Suppressor macrophage treated with lipopolysaccharide for 1 hour (primary cell): Measurements from ENCODE around the gene GDPGP1.
A peak's percentile ranks its signal among the peaks of the same experiment; 100 is the strongest.
"Not testable (repeated sequence)": the region's sequence is repeated elsewhere in the genome, so short reads cannot be mapped to it uniquely, and the experiment has no call there.

Experiments used
- DNase-seq, 3 donors: peaks; one replicate each; pipeline ENCODE4 v3.0.0-alpha.2; 2020 to 2022

The GDPGP1 gene

GRCh38 chr15:90234096-90234988 is at the start of gene GDPGP1:
Gene GDPGP1 (plus strand): TSS chr15:90234209. CDS start chr15:90240909, 6,700 bp downstream.
- peak; percentile 32 to 99 (median 44) for DNase-seq

GRCh38 chr15:90184786-90185704 is 49.0 kb upstream of the GDPGP1 start:
- peak; percentile 34 to 70 (median 61) for DNase-seq

- DNase-seq: no peak
Measured at GRCh38 chr15:90187257-90187868, 46.6 kb upstream of the GDPGP1 start.

GRCh38 chr15:90188065-90188464 is 45.9 kb upstream of the GDPGP1 start:
- DNase-seq: not testable (repeated sequence)

- DNase-seq: peak; percentile 71 to 87 (median 85)
Measured at GRCh38 chr15:90188914-90189748, 44.9 kb upstream of the GDPGP1 start.

GRCh38 chr15:90189781-90190467 is 44.1 kb upstream of the GDPGP1 start:
- no peak for DNase-seq

GRCh38 chr15:90190606-90191343 is 43.2 kb upstream of the GDPGP1 start:
- DNase-seq: no peak

GRCh38 chr15:90191344-90191687 is 42.7 kb upstream of the GDPGP1 start:
- no peak for DNase-seq

- DNase-seq: peak; percentile 53 to 56 (median 55)
Measured at GRCh38 chr15:90191794-90192509, 42.1 kb upstream of the GDPGP1 start.

GRCh38 chr15:90192961-90193786 is 40.8 kb upstream of the GDPGP1 start:
- DNase-seq: peak; percentile 66 to 70 (median 69)

GRCh38 chr15:90194655-90195054 is 39.4 kb upstream of the GDPGP1 start:
- DNase-seq: no peak

- no peak for DNase-seq
Measured at GRCh38 chr15:90200534-90201129, 33.4 kb upstream of the GDPGP1 start.

- peak; percentile 78 to 93 (median 81) for DNase-seq
Measured at GRCh38 chr15:90201130-90201943, 32.7 kb upstream of the GDPGP1 start, which contains the start of gene SEMA4B. Gene SEMA4B (plus strand): TSS chr15:90201330. CDS start chr15:90201579, 249 bp downstream.

GRCh38 chr15:90201944-90202375 is 32.0 kb upstream of the GDPGP1 start:
- peak in 1 of 3 donors; percentile 10 for DNase-seq

- DNase-seq: no peak
Measured at GRCh38 chr15:90202929-90203328, 31.1 kb upstream of the GDPGP1 start.

- DNase-seq: no peak
Measured at GRCh38 chr15:90203473-90203872, 30.5 kb upstream of the GDPGP1 start.

GRCh38 chr15:90203922-90204321 is 30.1 kb upstream of the GDPGP1 start:
- no peak for DNase-seq
